ENCODE measurements around the gene ZFAND3. TPM values are rescaled to one million over a fixed set of nuclear protein-coding genes. Genes with fewer than 3 reads are reported as not detected.

Gene ZFAND3
- polyA plus RNA-seq, 1 of the 3 experiments (the other 2 are of a cell fraction): 16.7 TPM

- TF ChIP-seq NFIC (IDR thresholded peaks at IDR 0.05; ENCODE audit: borderline replicate concordance) (no peak), IRF3 (IDR thresholded peaks at IDR 0.05; ENCODE audit: low read depth, low read length) (no peak), REST (IDR thresholded peaks at IDR 0.05; ENCODE audit: low read depth, low read length) (no peak), CTCF (IDR thresholded peaks at IDR 0.05) (no peak), CHD2 (IDR thresholded peaks at IDR 0.05; ENCODE audit: low read length, partially characterized antibody) (no peak), JUND (IDR thresholded peaks at IDR 0.05) (no peak), RFX5 (IDR thresholded peaks at IDR 0.05; ENCODE audit: low read length) (no peak)
- H2AFZ ChIP-seq (ENCODE audit: low read depth): no peak overlapping the region
- POLR2A ChIA-PET: no interaction called here
- peaks cover 0 to 17% of the 10 kb centered on the region in 2 experiments; a peak in 2 of 4 replicates for H3K4me1 ChIP-seq (ENCODE audit: control insufficient read depth in 1 of 2, insufficient read depth in 2 of 2, low read depth in 1 of 2, low read length in 1 of 2)
- no peaks in the 10 kb centered on the region for H3K27me3 ChIP-seq (ENCODE audit: insufficient read depth)
- no peak overlapping the region for H3K4me2 ChIP-seq
- DNase-seq: no peak
- peaks cover 41% of the 10 kb centered on the region for H3K79me2 ChIP-seq (ENCODE audit: insufficient read depth)
- no peaks in the 10 kb centered on the region for H3K9me3 ChIP-seq
- no peak overlapping the region for H3K4me3 ChIP-seq (ENCODE audit: low read depth in 2 of 2, low read length in 1 of 2)
- H3K27ac ChIP-seq (ENCODE audit: low read depth in 2 of 2, low read length in 1 of 2): no peak overlapping the region
- no peaks in the 10 kb centered on the region for H3K9me2 ChIP-seq
- peaks cover 2 to 10% of the 10 kb centered on the region in 2 experiments for H3K36me3 ChIP-seq (replicated peaks in 1 of 2; ENCODE audit: control insufficient read depth in 1 of 2, insufficient read depth in 2 of 2, low read length in 1 of 2)
- peaks cover 9% of the 10 kb centered on the region for H3F3A ChIP-seq (replicated peaks; ENCODE audit: insufficient read depth)
- peaks cover 78% of the 10 kb centered on the region for H4K20me1 ChIP-seq (ENCODE audit: insufficient read depth)
- CTCF ChIA-PET: interaction anchor here (1.1 kb wide), 1 partner anchor 9 kb away, joined by 3 read pairs; no protein-coding TSS in a partner anchor
- no peak overlapping the region for H3K9ac ChIP-seq
- WGBS (ENCODE audit: low lambda C conversion rate): 97% methylated on average over 4 of the region's 4 CpGs
Measured at GRCh38 chr6:38134704-38135088, 315.2 kb downstream of the ZFAND3 start.

- WGBS (ENCODE audit: low lambda C conversion rate): 88% methylated on average over 1 of the region's 4 CpGs
- Histone ChIP-seq H3K79me2 (ENCODE audit: insufficient read depth) (peaks cover 25% of the 10 kb centered on the region), H4K20me1 (ENCODE audit: insufficient read depth) (peaks cover 71% of the 10 kb centered on the region), H3K9me2 (no peaks in the 10 kb centered on the region), H3K27ac (ENCODE audit: low read depth in 2 of 2, low read length in 1 of 2) (no peak overlapping the region), H3K4me3 (ENCODE audit: low read depth in 2 of 2, low read length in 1 of 2) (no peak overlapping the region), H3K9ac (no peak overlapping the region), H3F3A (replicated peaks; ENCODE audit: insufficient read depth) (peaks cover 4% of the 10 kb centered on the region), H2AFZ (ENCODE audit: low read depth) (no peak overlapping the region), H3K9me3 (no peaks in the 10 kb centered on the region), H3K4me2 (no peak overlapping the region), H3K27me3 (ENCODE audit: insufficient read depth) (no peaks in the 10 kb centered on the region), H3K4me1 (ENCODE audit: control insufficient read depth in 1 of 2, insufficient read depth in 2 of 2, low read depth in 1 of 2, low read length in 1 of 2) (peaks cover 0 to 17% of the 10 kb centered on the region in 2 experiments; a peak in 2 of 4 replicates), H3K36me3 (replicated peaks in 1 of 2; ENCODE audit: control insufficient read depth in 1 of 2, insufficient read depth in 2 of 2, low read length in 1 of 2) (peaks cover 2 to 11% of the 10 kb centered on the region in 2 experiments)
- CTCF ChIA-PET: no interaction called here
- TF ChIP-seq GATA2 (CRISPR knock-in tag; IDR thresholded peaks at IDR 0.05): no peak
- POLR2A ChIA-PET: no interaction called here
- no peak for DNase-seq
Measured at GRCh38 chr6:38136547-38136946, 317.0 kb downstream of the ZFAND3 start.

All from SK-N-SH (cell line).